Measurements from ENCODE around the gene XIRP1. TPM values are rescaled to one million over a fixed set of nuclear protein-coding genes. Genes with fewer than 3 reads are reported as not detected.
"Not testable (repeated sequence)": the region's sequence is repeated elsewhere in the genome, so short reads cannot be mapped to it uniquely, and the experiment has no call there.

Gene XIRP1
- total and polyA plus RNA-seq, 4 donors: 0.08 to 0.81 (median 0.52) TPM

DNA sequence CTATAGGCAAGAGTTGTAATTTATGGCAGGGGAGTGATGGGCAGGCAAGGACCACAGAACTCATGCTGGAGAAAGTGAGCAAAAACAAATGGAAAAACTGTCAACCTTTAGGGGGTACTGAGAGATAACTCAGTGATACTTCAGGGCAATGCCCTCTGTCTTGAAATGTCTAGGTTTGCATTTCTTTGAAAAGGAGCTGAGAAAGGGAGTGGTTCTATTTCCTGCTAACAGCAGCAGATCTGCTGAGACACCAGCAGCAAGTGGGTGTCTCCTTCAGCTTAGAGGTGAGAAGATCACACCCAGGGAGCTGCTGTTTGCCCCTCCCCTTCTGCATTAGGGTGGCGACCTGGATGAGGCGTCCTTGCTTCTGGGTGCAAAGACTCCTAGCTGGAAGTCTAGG is 42.3 kb upstream of the XIRP1 start:
- H3K4me3 ChIP-seq: no peak overlapping the region
- H3K36me3 ChIP-seq (ENCODE audit: control insufficient read depth in 4 of 4, insufficient read depth in 4 of 4, low read length in 4 of 4): no peaks in the 10 kb centered on the region
- DNase-seq: no peak
- H3K9me3 ChIP-seq (ENCODE audit: control insufficient read depth in 4 of 4, insufficient read depth in 3 of 4, low read length in 3 of 4): no peaks in the 10 kb centered on the region
- no peak overlapping the region for H3K27ac ChIP-seq (ENCODE audit: low read depth in 1 of 2, low read length in 1 of 2)
- ATAC-seq (ENCODE audit: insufficient read depth, low FRiP score): no peak
- no peaks in the 10 kb centered on the region for H3K27me3 ChIP-seq (ENCODE audit: control insufficient read depth in 3 of 3, insufficient read depth in 3 of 3, low read length in 2 of 3)
- TF ChIP-seq, protein P1, sequence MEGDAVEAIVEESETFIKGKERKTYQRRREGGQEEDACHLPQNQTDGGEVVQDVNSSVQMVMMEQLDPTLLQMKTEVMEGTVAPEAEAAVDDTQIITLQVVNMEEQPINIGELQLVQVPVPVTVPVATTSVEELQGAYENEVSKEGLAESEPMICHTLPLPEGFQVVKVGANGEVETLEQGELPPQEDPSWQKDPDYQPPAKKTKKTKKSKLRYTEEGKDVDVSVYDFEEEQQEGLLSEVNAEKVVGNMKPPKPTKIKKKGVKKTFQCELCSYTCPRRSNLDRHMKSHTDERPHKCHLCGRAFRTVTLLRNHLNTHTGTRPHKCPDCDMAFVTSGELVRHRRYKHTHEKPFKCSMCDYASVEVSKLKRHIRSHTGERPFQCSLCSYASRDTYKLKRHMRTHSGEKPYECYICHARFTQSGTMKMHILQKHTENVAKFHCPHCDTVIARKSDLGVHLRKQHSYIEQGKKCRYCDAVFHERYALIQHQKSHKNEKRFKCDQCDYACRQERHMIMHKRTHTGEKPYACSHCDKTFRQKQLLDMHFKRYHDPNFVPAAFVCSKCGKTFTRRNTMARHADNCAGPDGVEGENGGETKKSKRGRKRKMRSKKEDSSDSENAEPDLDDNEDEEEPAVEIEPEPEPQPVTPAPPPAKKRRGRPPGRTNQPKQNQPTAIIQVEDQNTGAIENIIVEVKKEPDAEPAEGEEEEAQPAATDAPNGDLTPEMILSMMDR (IDR thresholded peaks at IDR 0.05; ENCODE audit: control extremely low read depth, extremely low read depth): no peak
- 62 to 85% methylated on average over 2 of the region's 2 CpGs for WGBS, 2 donors
- peaks cover 0 to 17% (median 0%) of the 10 kb centered on the region in 5 donors for H3K4me1 ChIP-seq (ENCODE audit: control insufficient read depth in 5 of 5, insufficient read depth in 5 of 5, low read length in 5 of 5)
- H3K9ac ChIP-seq (ENCODE audit: insufficient read depth in 1 of 2, low read length in 2 of 2): no peak overlapping the region

DNA sequence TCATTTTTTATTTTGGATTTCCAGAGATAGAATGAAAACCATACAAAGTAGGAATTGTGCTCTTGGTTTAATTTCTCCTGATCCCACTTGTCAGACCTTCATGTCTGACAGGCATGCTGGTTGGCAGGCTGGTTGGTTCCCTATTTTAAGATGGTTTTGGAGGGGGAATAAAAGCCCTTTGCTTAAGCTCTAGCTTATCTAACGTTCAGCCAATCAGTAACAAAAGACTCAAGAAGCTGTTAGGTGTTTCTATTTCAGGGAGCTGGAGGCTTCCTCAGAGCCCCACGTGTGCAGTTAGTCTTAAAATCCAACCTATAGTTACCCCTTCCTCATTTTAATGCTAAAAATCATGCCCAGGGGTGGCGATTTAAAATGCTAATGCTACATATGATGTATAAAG is 40.5 kb upstream of the XIRP1 start:
- ATAC-seq (ENCODE audit: insufficient read depth, low FRiP score): no peak
- 35 to 37% methylated on average over 3 of the region's 3 CpGs for WGBS, 2 donors
- peak overlapping the region in 1 of 2 donors; percentile 3 for H3K27ac ChIP-seq (ENCODE audit: low read depth in 1 of 2, low read length in 1 of 2)
- no peak overlapping the region for H3K4me3 ChIP-seq
- TF ChIP-seq, protein P1 (IDR thresholded peaks at IDR 0.05; ENCODE audit: control extremely low read depth, extremely low read depth): no peak
- no peak for DNase-seq
- peaks cover 0 to 17% (median 0%) of the 10 kb centered on the region in 5 donors for H3K4me1 ChIP-seq (ENCODE audit: control insufficient read depth in 5 of 5, insufficient read depth in 5 of 5, low read length in 5 of 5)
- H3K36me3 ChIP-seq (ENCODE audit: control insufficient read depth in 4 of 4, insufficient read depth in 4 of 4, low read length in 4 of 4): no peaks in the 10 kb centered on the region
- H3K27me3 ChIP-seq (ENCODE audit: control insufficient read depth in 3 of 3, insufficient read depth in 3 of 3, low read length in 2 of 3): no peaks in the 10 kb centered on the region
- no peaks in the 10 kb centered on the region for H3K9me3 ChIP-seq (ENCODE audit: control insufficient read depth in 4 of 4, insufficient read depth in 3 of 4, low read length in 3 of 4)
- no peak overlapping the region for H3K9ac ChIP-seq (ENCODE audit: insufficient read depth in 1 of 2, low read length in 2 of 2)

DNA sequence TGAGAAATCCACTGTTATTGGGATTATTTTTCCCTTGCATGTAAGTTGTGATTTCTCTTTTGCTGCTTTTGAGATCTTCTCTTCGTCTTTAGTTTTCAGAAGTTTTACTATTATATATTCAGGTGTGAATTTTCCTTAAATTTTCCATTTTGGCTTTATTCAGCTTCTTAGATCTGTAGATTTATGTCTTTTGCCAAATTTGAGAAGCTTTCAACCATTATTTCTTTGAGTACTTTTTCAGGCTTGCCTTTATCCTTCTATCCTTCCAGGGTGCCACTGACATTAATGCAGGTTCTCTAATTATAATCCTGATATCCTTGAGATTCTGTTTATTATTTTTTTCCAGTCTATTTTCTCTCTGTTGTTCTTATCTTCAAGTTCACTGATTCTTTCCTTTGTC is 38.1 kb upstream of the XIRP1 start:
- TF ChIP-seq, protein P1 (IDR thresholded peaks at IDR 0.05; ENCODE audit: control extremely low read depth, extremely low read depth): no peak
- Histone ChIP-seq H3K4me1 (ENCODE audit: control insufficient read depth in 5 of 5, insufficient read depth in 5 of 5, low read length in 5 of 5) (peaks cover 0 to 14% (median 0%) of the 10 kb centered on the region in 5 donors), H3K4me3 (no peak overlapping the region), H3K9ac (ENCODE audit: insufficient read depth in 1 of 2, low read length in 2 of 2) (no peak overlapping the region), H3K27ac (ENCODE audit: low read depth in 1 of 2, low read length in 1 of 2) (no peak overlapping the region), H3K9me3 (ENCODE audit: control insufficient read depth in 4 of 4, insufficient read depth in 3 of 4, low read length in 3 of 4) (no peaks in the 10 kb centered on the region), H3K27me3 (ENCODE audit: control insufficient read depth in 3 of 3, insufficient read depth in 3 of 3, low read length in 2 of 3) (no peaks in the 10 kb centered on the region), H3K36me3 (ENCODE audit: control insufficient read depth in 4 of 4, insufficient read depth in 4 of 4, low read length in 4 of 4) (no peaks in the 10 kb centered on the region)
- ATAC-seq (ENCODE audit: insufficient read depth, low FRiP score) (no peak), DNase-seq (no peak)
- WGBS, 2 donors: 84 to 98% methylated on average over 1 of the region's 1 CpG

DNA sequence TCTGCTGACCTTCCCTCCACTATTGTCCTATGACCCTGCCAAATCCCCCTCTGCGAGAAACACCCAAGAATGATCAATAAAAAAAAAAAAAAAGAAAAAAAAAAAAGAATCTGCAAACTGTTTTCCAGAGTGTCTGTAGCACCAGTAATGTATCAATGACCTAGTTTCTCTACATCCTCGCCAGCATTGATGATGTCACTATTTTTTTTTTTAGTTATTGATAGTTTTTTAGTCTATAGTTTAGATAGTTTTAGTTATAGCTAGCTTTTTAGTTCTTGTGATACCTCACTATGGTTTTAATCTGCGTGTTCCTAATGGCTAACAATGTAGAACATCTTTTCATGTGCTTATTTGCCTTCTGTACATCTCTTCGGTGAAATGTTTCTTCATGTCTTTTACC is 36.1 kb upstream of the XIRP1 start:
- TF ChIP-seq, protein P1 (IDR thresholded peaks at IDR 0.05; ENCODE audit: control extremely low read depth, extremely low read depth): no peak
- Histone ChIP-seq H3K9ac (ENCODE audit: insufficient read depth in 1 of 2, low read length in 2 of 2) (no peak overlapping the region), H3K27ac (ENCODE audit: low read depth in 1 of 2, low read length in 1 of 2) (no peak overlapping the region), H3K4me3 (no peak overlapping the region), H3K27me3 (ENCODE audit: control insufficient read depth in 3 of 3, insufficient read depth in 3 of 3, low read length in 2 of 3) (no peaks in the 10 kb centered on the region), H3K4me1 (ENCODE audit: control insufficient read depth in 5 of 5, insufficient read depth in 5 of 5, low read length in 5 of 5) (peaks cover 0 to 10% (median 0%) of the 10 kb centered on the region in 5 donors), H3K36me3 (ENCODE audit: control insufficient read depth in 4 of 4, insufficient read depth in 4 of 4, low read length in 4 of 4) (no peaks in the 10 kb centered on the region), H3K9me3 (ENCODE audit: control insufficient read depth in 4 of 4, insufficient read depth in 3 of 4, low read length in 3 of 4) (no peaks in the 10 kb centered on the region)
- DNase-seq (no peak), ATAC-seq (ENCODE audit: insufficient read depth, low FRiP score) (no peak)
- 81 to 94% methylated on average over 3 of the region's 4 CpGs for WGBS, 2 donors

DNA sequence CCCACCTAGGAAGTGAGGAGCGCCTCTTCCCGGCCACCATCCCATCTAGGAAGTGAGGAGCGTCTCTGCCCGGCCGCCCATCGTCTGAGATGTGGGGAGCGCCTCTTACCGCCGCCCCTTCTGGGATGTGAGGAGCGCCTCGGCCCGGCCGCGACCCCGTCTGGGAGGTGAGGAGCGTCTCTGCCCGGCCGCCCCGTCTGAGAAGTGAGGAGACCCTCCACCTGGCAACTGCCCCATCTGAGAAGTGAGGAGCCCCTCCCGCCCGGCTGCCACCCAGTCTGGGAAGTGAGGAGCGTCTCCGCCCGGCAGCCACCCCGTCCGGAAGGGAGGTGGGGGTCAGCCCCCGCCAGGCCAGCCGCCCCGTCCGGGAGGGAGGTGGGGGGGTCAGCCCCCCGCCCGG is 35.2 kb upstream of the XIRP1 start:
- H3K4me1 ChIP-seq (ENCODE audit: control insufficient read depth in 5 of 5, insufficient read depth in 5 of 5, low read length in 5 of 5); ATAC-seq (ENCODE audit: insufficient read depth, low FRiP score); H3K27ac ChIP-seq (ENCODE audit: low read depth in 1 of 2, low read length in 1 of 2); H3K27me3 ChIP-seq (ENCODE audit: control insufficient read depth in 3 of 3, insufficient read depth in 3 of 3, low read length in 2 of 3); DNase-seq; H3K9me3 ChIP-seq (ENCODE audit: control insufficient read depth in 4 of 4, insufficient read depth in 3 of 4, low read length in 3 of 4); H3K36me3 ChIP-seq (ENCODE audit: control insufficient read depth in 4 of 4, insufficient read depth in 4 of 4, low read length in 4 of 4); H3K4me3 ChIP-seq; H3K9ac ChIP-seq (ENCODE audit: insufficient read depth in 1 of 2, low read length in 2 of 2): not testable (repeated sequence)
- WGBS, 2 donors: 94 to 96% methylated on average over 15 to 30 of the region's 32 CpGs
